Pancreas (tissue), 10 donors: Measurements from ENCODE around the gene GPHN. TPM values are rescaled to one million over a fixed set of nuclear protein-coding genes. Genes with fewer than 3 reads are reported as not detected.

Source experiments
- ATAC-seq, 4 donors: fragments of 200-7000 bp; cut with Tn5 transposase; one replicate each; pipeline versions ENCODE4 v1.8.0 to v1.9.1; 2020; ENCODE audit warnings: mild to moderate bottlenecking in 4 of 4, moderate library complexity in 4 of 4
- DNase-seq, 6 donors: peaks; one replicate each; pipeline ENCODE4 v3.0.0-alpha.2; 2020
- FAIRE-seq: peaks from 2 replicates; lab custom pipeline; 2012; peaks lifted over from hg19 to GRCh38; lab: Jason Lieb, UNC
- H3K27ac ChIP-seq, 4 donors: fragments of 200-600 bp; sonication (generic); 1 replicate in 3 of 4; 2 replicates in 1 of 4; pipeline versions ENCODE4 v1.5.0 to v1.8.0; 2020
- H3K27me3 ChIP-seq, 4 donors: fragments of 200-600 bp; one replicate each; pipeline ENCODE4 v1.8.0; 2021
- H3K36me3 ChIP-seq, 3 donors: fragments of 200-600 bp; sonication (generic) in 1 of 3; one replicate each; pipeline versions ENCODE4 v1.5.0 to v1.8.0; 2020 to 2021
- H3K4me1 ChIP-seq, 3 donors: fragments of 200-600 bp; one replicate each; pipeline ENCODE4 v1.8.0; 2021
- H3K4me3 ChIP-seq, 4 donors: fragments of 200-600 bp; sonication (generic) in 2 of 4; one replicate each; pipeline versions ENCODE4 v1.5.0 to v1.8.0; 2020 to 2021
- H3K9me3 ChIP-seq, 4 donors: fragments of 200-600 bp; one replicate each; pipeline ENCODE4 v1.8.0; 2021
- WGBS, 2 donors: extraction: QIAGEN DNeasy Blood & Tissue Kit; methylation state at CpG; one replicate each; pipeline ENCODE4 v1.1.7; 2013; 5-methylcytosine and 5-hydroxymethylcytosine counted together
- intact Hi-C, 3 donors: fragments of 100-400 bp; cut with DNase I; formaldehyde crosslinking; loops; one replicate each; pipeline versions ENCODE4 v1.11.1 to v1.14.2; 2022
- polyA plus RNA-seq, 2 donors: library from polyadenylated mRNA; stranded (reverse); fragments of 200-250 nt; gene quantifications; one replicate each; pipeline ENCODE4 v1.2.3, GENCODE V29; 2013
- total RNA-seq, 6 donors: library from RNA; stranded (reverse); fragmentation: NEBNext Ultra II Directional in 4 of 6; extraction: Animal tissue kit (Norgen Biotek cat#: 25700) in 4 of 6; gene quantifications; one replicate each; pipeline versions ENCODE4 v1.2.1 to v1.2.4, GENCODE V29; 2021 to 2023
- TF ChIP-seq, protein P1 (sequence below), 4 donors: fragments of 200-600 bp; sonication (generic) in 3 of 4; IDR thresholded peaks; one replicate each; pipeline versions ENCODE4 v1.5.0 to v1.8.0; 2021; ENCODE audit warnings: antibody characterized with exemption in 4 of 4
- donor health status: healthy with polysubstance abuse.
- donor health status: DM: no; HTN: no; CAD: no; lungs with moderate emphysema.
- donor health status: DM: no; HTN: no; CAD: no.
- donor health status: control.
- donor health status: control.
- donor health status: Bipolar disorder and iron deficiency.
- donor health status: DM: yes; HTN: yes; CAD: no.
- donor health status: DM: no; HTN: no; CAD: no.
- donor health status: DM: no; HTN: no; CAD: no.
- donor health status: DM: yes; HTN: yes; CAD: no.

Gene GPHN
- total and polyA plus RNA-seq, 8 donors = 20.3 to 47.6 (median 24.4) TPM

- Histone ChIP-seq H3K27me3 (no peaks in the 10 kb centered on the region), H3K36me3 (no peaks in the 10 kb centered on the region), H3K4me1 (no peaks in the 10 kb centered on the region), H3K9me3 (no peaks in the 10 kb centered on the region), H3K4me3 (no peak overlapping the region), H3K27ac (no peak overlapping the region)
- TF ChIP-seq, protein P1, sequence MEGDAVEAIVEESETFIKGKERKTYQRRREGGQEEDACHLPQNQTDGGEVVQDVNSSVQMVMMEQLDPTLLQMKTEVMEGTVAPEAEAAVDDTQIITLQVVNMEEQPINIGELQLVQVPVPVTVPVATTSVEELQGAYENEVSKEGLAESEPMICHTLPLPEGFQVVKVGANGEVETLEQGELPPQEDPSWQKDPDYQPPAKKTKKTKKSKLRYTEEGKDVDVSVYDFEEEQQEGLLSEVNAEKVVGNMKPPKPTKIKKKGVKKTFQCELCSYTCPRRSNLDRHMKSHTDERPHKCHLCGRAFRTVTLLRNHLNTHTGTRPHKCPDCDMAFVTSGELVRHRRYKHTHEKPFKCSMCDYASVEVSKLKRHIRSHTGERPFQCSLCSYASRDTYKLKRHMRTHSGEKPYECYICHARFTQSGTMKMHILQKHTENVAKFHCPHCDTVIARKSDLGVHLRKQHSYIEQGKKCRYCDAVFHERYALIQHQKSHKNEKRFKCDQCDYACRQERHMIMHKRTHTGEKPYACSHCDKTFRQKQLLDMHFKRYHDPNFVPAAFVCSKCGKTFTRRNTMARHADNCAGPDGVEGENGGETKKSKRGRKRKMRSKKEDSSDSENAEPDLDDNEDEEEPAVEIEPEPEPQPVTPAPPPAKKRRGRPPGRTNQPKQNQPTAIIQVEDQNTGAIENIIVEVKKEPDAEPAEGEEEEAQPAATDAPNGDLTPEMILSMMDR (IDR thresholded peaks at IDR 0.05) = no peak
- WGBS, 2 donors = 83 to 89% methylated on average over 4 of the region's 4 CpGs
- ATAC-seq (no peak), FAIRE-seq (no peak), DNase-seq (no peak)
- intact Hi-C loops = no loop called here
Measured at GRCh38 chr14:67225523-67225922, 717.6 kb downstream of the GPHN start.

- H3K36me3 ChIP-seq = no peaks in the 10 kb centered on the region
- WGBS, 2 donors = 81 to 83% methylated on average over 3 of the region's 3 CpGs
- no peaks in the 10 kb centered on the region for H3K27me3 ChIP-seq
- no peaks in the 10 kb centered on the region for H3K4me1 ChIP-seq
- intact Hi-C loops = no loop called here
- ATAC-seq (no peak), FAIRE-seq (peak; percentile 34), DNase-seq (no peak)
- H3K27ac ChIP-seq = no peak overlapping the region
- TF ChIP-seq, protein P1 (IDR thresholded peaks at IDR 0.05) = no peak
- H3K4me3 ChIP-seq = no peak overlapping the region
- no peaks in the 10 kb centered on the region for H3K9me3 ChIP-seq
Measured at GRCh38 chr14:67228325-67228984, 720.5 kb downstream of the GPHN start.

Other genes starting within 250 kb of the GPHN start
- gene CCDC196, start 21.8 kb upstream of the GPHN start, total RNA-seq = 1 to 10 TPM in 4 of 6 donors, under 1 TPM in 1, not detected in 1; 0.43 to 6.6 (median 1.7) TPM
- 1 to 10 TPM in 1 of 2 donors, not detected in 1; 1.2 TPM for gene CCDC196, start 21.8 kb upstream of the GPHN start, polyA plus RNA-seq